ENCODE results near the gene UBE2S.
"Not testable (repeated sequence)": the region's sequence is repeated elsewhere in the genome, so short reads cannot be mapped to it uniquely, and the experiment has no call there.

Gene UBE2S

GRCh38 chr19:55407550-55407799, at the start of gene UBE2S:
Gene UBE2S (minus strand): TSS chr19:55407788. CDS start chr19:55407589, 199 bp downstream.
- DNase-seq: not testable (repeated sequence)

GRCh38 chr19:55456347-55456746, 48.8 kb upstream of the UBE2S start:
- no peak for DNase-seq

- DNase-seq: no peak
Observed at GRCh38 chr19:55455576-55456235, 48.1 kb upstream of the UBE2S start.

GRCh38 chr19:55454787-55455243, 47.2 kb upstream of the UBE2S start:
- DNase-seq: peak; percentile 19

- DNase-seq: no peak
Observed at GRCh38 chr19:55453511-55454260, 46.1 kb upstream of the UBE2S start.

GRCh38 chr19:55452749-55453346, 45.3 kb upstream of the UBE2S start:
- no peak for DNase-seq

GRCh38 chr19:55451965-55452748, 44.6 kb upstream of the UBE2S start:
- DNase-seq: no peak

- no peak for DNase-seq
Observed at GRCh38 chr19:55451163-55451964, 43.8 kb upstream of the UBE2S start.

GRCh38 chr19:55449469-55449868, 41.9 kb upstream of the UBE2S start:
- DNase-seq: no peak

GRCh38 chr19:55448175-55448490, 40.5 kb upstream of the UBE2S start:
- DNase-seq: not testable (repeated sequence)

GRCh38 chr19:55447421-55448174, 40.0 kb upstream of the UBE2S start:
- no peak for DNase-seq

GRCh38 chr19:55446060-55446459, 38.5 kb upstream of the UBE2S start:
- no peak for DNase-seq

GRCh38 chr19:55444646-55445045, 37.1 kb upstream of the UBE2S start:
- DNase-seq: no peak

- no peak for DNase-seq
Observed at GRCh38 chr19:55443824-55444480, 36.4 kb upstream of the UBE2S start.

GRCh38 chr19:55443045-55443823, 35.6 kb upstream of the UBE2S start, which contains the start of gene SHISA7:
Gene SHISA7 (minus strand): TSS chr19:55443300. CDS start chr19:55442863, 437 bp downstream.
- DNase-seq: no peak

- DNase-seq: no peak
Observed at GRCh38 chr19:55442372-55442961, 34.9 kb upstream of the UBE2S start.

- no peak for DNase-seq
Observed at GRCh38 chr19:55441692-55442321, 34.2 kb upstream of the UBE2S start.

GRCh38 chr19:55441319-55441691, 33.7 kb upstream of the UBE2S start:
- DNase-seq: no peak

GRCh38 chr19:55440411-55441105, 33.0 kb upstream of the UBE2S start:
- DNase-seq: no peak
